NCI-H146 treated with DMSO at 0.1 percent for 48 hours (cell line): ENCODE results near the gene SIL1.
"Not testable (repeated sequence)": the region's sequence is repeated elsewhere in the genome, so short reads cannot be mapped to it uniquely, and the experiment has no call there.

Experiments
- DNase-seq: peaks from one replicate; lab custom pipeline; 2025; ENCODE audit not compliant: unreplicated experiment; lab: John Stamatoyannopoulos, UW

Gene SIL1

GRCh38 chr5:138927979-138928378, 270.2 kb downstream of the SIL1 start:
- DNase-seq, result no peak

- DNase-seq, result no peak
These were observed 270.6 kb downstream of the SIL1 start for GRCh38 chr5:138927544-138927943.

GRCh38 chr5:138926688-138927448, 271.3 kb downstream of the SIL1 start:
- DNase-seq, result no peak

GRCh38 chr5:138926257-138926656, 271.9 kb downstream of the SIL1 start:
- no peak for DNase-seq

- no peak for DNase-seq
These were observed 273.0 kb downstream of the SIL1 start for GRCh38 chr5:138925090-138925635.

- no peak for DNase-seq
These were observed 275.7 kb downstream of the SIL1 start for GRCh38 chr5:138922494-138922893.

- DNase-seq, result not testable (repeated sequence)
These were observed 276.8 kb downstream of the SIL1 start for GRCh38 chr5:138921362-138921761.

GRCh38 chr5:138920181-138920580, 278.0 kb downstream of the SIL1 start:
- no peak for DNase-seq

- no peak for DNase-seq
These were observed 279.5 kb downstream of the SIL1 start for GRCh38 chr5:138918686-138919085.

GRCh38 chr5:138914338-138914737, 283.8 kb downstream of the SIL1 start:
- DNase-seq, result no peak

- no peak for DNase-seq
These were observed 284.4 kb downstream of the SIL1 start for GRCh38 chr5:138913773-138914172.

GRCh38 chr5:138912093-138912492, 286.1 kb downstream of the SIL1 start:
- no peak for DNase-seq

GRCh38 chr5:138911441-138911840, 286.7 kb downstream of the SIL1 start:
- no peak for DNase-seq

- DNase-seq, result no peak
These were observed 287.5 kb downstream of the SIL1 start for GRCh38 chr5:138910546-138911185.

- DNase-seq, result no peak
These were observed 288.4 kb downstream of the SIL1 start for GRCh38 chr5:138909734-138910133.

- no peak for DNase-seq
These were observed 292.6 kb downstream of the SIL1 start for GRCh38 chr5:138905541-138905940.

- DNase-seq, result no peak
These were observed 294.9 kb downstream of the SIL1 start for GRCh38 chr5:138903130-138903775.

GRCh38 chr5:138901716-138902115, 296.5 kb downstream of the SIL1 start:
- DNase-seq, result no peak

GRCh38 chr5:138900281-138900965, 297.7 kb downstream of the SIL1 start:
- no peak for DNase-seq

- no peak for DNase-seq
These were observed 299.4 kb downstream of the SIL1 start for GRCh38 chr5:138898742-138899141.

GRCh38 chr5:138898299-138898698, 299.9 kb downstream of the SIL1 start:
- DNase-seq, result no peak
